VCaP (cell line): ENCODE data around the gene LPP.

Experiments
- H3K27ac ChIP-seq: fragments of 450-650 bp; 2 replicates; pipeline ENCODE4 v1.5.1; 2017
- TF ChIP-seq, protein P1 (sequence below): fragments of 450-650 bp; conservative IDR thresholded peaks from 2 replicates; pipeline ENCODE4 v1.5.1; 2017; ENCODE audit warnings: mild to moderate bottlenecking, moderate library complexity

Gene LPP

DNA sequence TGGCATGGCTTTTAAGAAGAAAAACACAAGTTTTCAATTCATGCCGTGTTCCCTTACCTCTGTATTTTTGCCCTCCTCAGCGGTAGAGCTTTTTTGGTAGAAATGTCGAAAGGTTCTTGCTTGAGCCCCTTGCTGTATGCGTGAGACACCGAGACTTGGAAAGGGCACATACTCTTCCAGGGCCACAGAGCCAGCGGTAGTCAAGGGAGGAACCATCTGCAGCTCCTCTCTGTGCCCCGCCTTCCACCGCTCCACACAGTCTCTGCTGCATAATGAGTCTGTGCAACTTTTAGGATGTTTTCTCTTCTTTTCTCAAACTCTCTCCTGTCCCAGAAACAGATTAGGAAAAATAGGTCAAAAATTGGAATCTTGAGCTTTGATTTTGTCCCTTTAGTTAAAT is 77.5 kb downstream of the LPP start:
- H3K27ac ChIP-seq: no peak overlapping the region
- TF ChIP-seq, protein P1, sequence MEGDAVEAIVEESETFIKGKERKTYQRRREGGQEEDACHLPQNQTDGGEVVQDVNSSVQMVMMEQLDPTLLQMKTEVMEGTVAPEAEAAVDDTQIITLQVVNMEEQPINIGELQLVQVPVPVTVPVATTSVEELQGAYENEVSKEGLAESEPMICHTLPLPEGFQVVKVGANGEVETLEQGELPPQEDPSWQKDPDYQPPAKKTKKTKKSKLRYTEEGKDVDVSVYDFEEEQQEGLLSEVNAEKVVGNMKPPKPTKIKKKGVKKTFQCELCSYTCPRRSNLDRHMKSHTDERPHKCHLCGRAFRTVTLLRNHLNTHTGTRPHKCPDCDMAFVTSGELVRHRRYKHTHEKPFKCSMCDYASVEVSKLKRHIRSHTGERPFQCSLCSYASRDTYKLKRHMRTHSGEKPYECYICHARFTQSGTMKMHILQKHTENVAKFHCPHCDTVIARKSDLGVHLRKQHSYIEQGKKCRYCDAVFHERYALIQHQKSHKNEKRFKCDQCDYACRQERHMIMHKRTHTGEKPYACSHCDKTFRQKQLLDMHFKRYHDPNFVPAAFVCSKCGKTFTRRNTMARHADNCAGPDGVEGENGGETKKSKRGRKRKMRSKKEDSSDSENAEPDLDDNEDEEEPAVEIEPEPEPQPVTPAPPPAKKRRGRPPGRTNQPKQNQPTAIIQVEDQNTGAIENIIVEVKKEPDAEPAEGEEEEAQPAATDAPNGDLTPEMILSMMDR: no peak

DNA sequence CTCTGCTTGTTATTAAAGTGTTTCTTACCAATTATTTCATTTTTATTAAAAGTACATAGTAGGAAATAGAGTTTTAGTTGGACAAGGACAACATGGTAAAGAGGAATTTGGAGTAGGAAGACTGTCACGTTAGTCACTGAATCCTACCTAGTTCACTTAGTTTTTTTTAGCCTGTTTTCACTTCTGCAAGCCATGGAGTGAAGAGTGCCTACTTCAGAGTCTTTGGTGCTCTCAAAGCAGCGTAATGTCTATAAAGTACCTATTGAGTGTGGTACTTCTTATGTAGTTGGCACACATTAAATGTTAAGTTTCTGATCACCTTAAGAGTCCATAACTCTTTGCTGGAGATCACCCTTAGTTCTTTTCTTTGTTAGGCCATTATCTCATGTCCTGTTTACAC is 78.7 kb downstream of the LPP start:
- no peak overlapping the region for H3K27ac ChIP-seq
- TF ChIP-seq, protein P1: no peak

DNA sequence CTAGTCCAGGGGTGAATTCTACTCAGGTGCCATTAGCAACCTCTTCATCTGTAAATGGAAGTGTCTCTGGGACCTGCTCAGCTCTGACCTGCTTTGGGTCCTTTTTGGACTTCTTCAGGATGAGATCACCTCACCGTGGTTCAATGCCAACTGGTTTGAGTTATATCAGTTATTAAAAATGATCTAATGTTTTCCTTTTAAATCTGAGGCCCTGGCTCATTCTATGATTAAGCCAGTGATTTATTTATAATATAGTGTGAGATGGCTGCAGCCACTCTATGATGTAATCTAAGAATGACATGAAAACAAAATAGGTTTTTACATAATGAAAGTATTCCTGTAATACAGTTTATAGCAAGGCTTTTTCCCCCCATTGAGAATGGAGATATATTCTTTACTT is 79.4 kb downstream of the LPP start:
- H3K27ac ChIP-seq: no peak overlapping the region
- TF ChIP-seq, protein P1: no peak

DNA sequence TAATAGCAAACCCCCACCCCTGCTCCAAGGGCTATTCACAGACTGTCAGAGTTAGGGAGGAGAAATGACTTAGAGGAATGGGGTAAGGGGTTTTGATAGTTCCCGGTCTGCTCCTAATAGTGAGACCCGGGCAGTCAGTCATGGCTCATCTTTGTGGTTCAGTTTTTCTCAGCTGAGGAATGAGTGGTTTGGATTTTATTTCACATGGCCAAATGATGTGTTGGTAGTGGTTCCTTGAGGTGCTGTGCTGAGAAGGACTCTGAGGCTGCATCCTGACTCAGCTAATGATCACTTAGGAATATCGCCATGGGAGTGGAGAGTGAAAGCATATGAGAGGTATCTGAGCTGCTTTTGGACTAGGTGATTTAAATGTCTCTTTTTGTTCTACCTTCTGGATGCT is 80.2 kb downstream of the LPP start:
- H3K27ac ChIP-seq: no peak overlapping the region

DNA sequence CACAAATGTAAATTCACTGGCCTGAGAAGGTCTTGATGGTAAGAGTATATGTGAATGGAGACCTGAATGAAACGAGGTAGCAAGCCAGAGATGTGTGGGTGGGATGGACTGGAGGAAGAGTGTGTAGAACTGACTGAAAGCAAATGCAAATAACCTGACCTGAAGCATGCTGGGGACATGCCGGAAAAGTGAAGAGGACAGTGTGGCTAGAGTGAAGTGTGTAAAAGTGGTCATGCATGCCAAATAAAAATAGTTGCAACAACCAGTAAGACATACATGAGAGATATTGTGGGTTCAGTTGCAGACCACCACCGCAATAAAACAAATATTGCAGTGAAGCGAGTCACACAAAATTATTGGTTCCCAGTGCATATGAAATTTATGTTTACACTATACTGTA is 82.3 kb downstream of the LPP start:
- no peak overlapping the region for H3K27ac ChIP-seq
- TF ChIP-seq, protein P1: no peak

More for the DNA sequence above, 80.2 kb downstream of the LPP start:
- TF ChIP-seq, protein P1: no peak

DNA sequence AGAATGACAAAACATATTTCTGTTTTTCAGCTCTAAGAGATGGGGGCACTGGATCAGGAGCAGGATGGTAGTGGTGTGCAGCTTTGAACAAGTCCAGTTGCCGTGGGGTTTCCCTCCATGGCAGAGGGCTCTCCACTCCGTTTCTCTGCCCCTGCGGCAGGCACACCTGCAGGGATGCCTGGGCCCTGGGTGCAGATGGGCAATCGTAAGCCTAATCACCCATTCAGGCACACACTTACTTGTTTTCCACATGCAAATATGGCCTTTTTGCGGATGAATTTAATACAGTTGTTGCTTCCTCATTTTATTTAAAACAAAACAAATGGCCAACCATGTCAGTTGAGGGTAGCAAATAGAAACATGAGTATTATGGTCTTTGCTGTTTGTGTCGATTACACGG is 85.1 kb downstream of the LPP start:
- TF ChIP-seq, protein P1: no peak
- no peak overlapping the region for H3K27ac ChIP-seq

DNA sequence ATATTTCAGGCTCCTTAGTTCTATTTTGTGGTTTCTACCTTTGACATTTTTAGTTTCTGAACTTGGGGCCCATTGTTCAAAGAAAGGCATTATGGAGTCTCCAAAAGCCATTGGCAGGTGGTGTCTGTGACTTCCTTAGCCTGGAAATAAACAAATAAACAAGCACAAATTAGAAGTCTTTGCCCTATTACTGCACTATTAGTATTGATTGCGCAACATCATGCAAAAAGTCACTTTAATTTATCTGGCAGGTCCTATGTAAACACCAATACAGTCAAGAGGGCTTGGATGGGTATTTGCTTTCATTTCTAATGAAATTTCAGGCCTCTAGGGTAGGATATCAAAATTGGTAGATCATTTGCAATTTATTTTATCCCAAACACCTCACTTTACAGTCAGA is 85.6 kb downstream of the LPP start:
- TF ChIP-seq, protein P1: no peak
- no peak overlapping the region for H3K27ac ChIP-seq
